HEK293 (cell line): ENCODE data around the gene TCERG1L.

ENCODE experiments used
- CTCF ChIA-PET: fragments of 350-600 bp; formaldehyde crosslinking; extraction: SDS; loops from one replicate; lab custom pipeline; 2021; ENCODE audit warnings: antibody characterized with exemption; lab: Yijun Ruan, JAX
- POLR2A ChIA-PET: fragments of 300-600 bp; formaldehyde crosslinking; extraction: SDS; loops from one replicate; lab custom pipeline; 2020; ENCODE audit warnings: antibody characterized with exemption, inconsistent platforms; lab: Yijun Ruan, JAX
- H3K27ac ChIP-seq: fragments of 200-500 bp; sonication (Bioruptor generic); 2 replicates; pipeline ENCODE4 v1.5.1; 2014; ENCODE audit warnings: low read depth, low read length, control low read depth, inconsistent platforms; ENCODE audit errors: extremely low read depth
- H3K36me3 ChIP-seq, 2 experiments: fragments of 200-500 bp in 1 of 2; sonication (Bioruptor generic) in 1 of 2; 1 replicate in 1 of 2; 2 replicates in 1 of 2; pipeline ENCODE4 v1.5.1; 2014 to 2017; ENCODE audit warnings: inconsistent platforms in 2 of 2, low read length in 2 of 2; ENCODE audit not compliant: control insufficient read depth in 2 of 2, insufficient read depth in 1 of 2
- H3K4me1 ChIP-seq: fragments of 200-500 bp; sonication (Bioruptor generic); 2 replicates; pipeline ENCODE4 v1.5.1; 2014; ENCODE audit warnings: mild to moderate bottlenecking, low read length, inconsistent platforms; ENCODE audit not compliant: control insufficient read depth, insufficient read depth
- H3K4me3 ChIP-seq: 2 replicates; pipeline ENCODE4 v1.5.1; 2011; ENCODE audit warnings: low read depth, mild to moderate bottlenecking, control low read depth, low read length, moderate library complexity
- H3K9me3 ChIP-seq: fragments of 200-500 bp; sonication (Bioruptor generic); 2 replicates; pipeline ENCODE4 v1.5.1; 2014; ENCODE audit warnings: low read depth, low read length, inconsistent platforms; ENCODE audit not compliant: control insufficient read depth, insufficient read depth
- ATF2 ChIP-seq: fragments of 450-650 bp; formaldehyde crosslinking; IDR thresholded peaks from 2 replicates; pipeline ENCODE4 v1.5.1; 2016; ENCODE audit warnings: missing biosample characterization, missing genetic modification characterization, low read depth
- GLIS2 ChIP-seq: fragments of 450-650 bp; formaldehyde crosslinking; IDR thresholded peaks from 2 replicates; pipeline ENCODE4 v1.5.1; 2016; ENCODE audit warnings: missing biosample characterization, missing genetic modification characterization
- REPIN1 ChIP-seq: fragments of 450-650 bp; formaldehyde crosslinking; IDR thresholded peaks from 2 replicates; pipeline ENCODE4 v1.5.1; 2017; ENCODE audit warnings: missing biosample characterization, missing genetic modification characterization, low read depth
- SETDB1 ChIP-seq: IDR thresholded peaks from one replicate; pipeline ENCODE4 v1.6.1; 2017; ENCODE audit warnings: mild to moderate bottlenecking, low read length, moderate library complexity, mixed read lengths; ENCODE audit not compliant: insufficient read length
- TCF7L2 ChIP-seq: IDR thresholded peaks from 2 replicates; pipeline ENCODE4 v1.6.1; 2011; ENCODE audit warnings: low read depth, mild to moderate bottlenecking, inconsistent platforms, low read length, moderate library complexity, borderline replicate concordance
- ZBTB1 ChIP-seq: fragments of 450-650 bp; formaldehyde crosslinking; IDR thresholded peaks from 2 replicates; pipeline ENCODE4 v1.5.1; 2016; ENCODE audit warnings: missing biosample characterization, missing genetic modification characterization
- ZBTB11 ChIP-seq: fragments of 450-650 bp; formaldehyde crosslinking; conservative IDR thresholded peaks from 2 replicates; pipeline ENCODE4 v1.5.1; 2016; ENCODE audit warnings: low read depth, missing biosample characterization, missing genetic modification characterization
- ZEB2 ChIP-seq: fragments of 450-650 bp; formaldehyde crosslinking; IDR thresholded peaks from 2 replicates; pipeline ENCODE4 v1.5.1; 2016; ENCODE audit warnings: missing biosample characterization, missing genetic modification characterization
- ZNF114 ChIP-seq: fragments of 450-650 bp; formaldehyde crosslinking; IDR thresholded peaks from 2 replicates; pipeline ENCODE4 v1.5.0; 2017; ENCODE audit warnings: missing biosample characterization, missing genetic modification characterization
- ZNF132 ChIP-seq: fragments of 450-650 bp; formaldehyde crosslinking; IDR thresholded peaks from 2 replicates; pipeline ENCODE4 v1.5.1; 2017; ENCODE audit warnings: missing biosample characterization, missing genetic modification characterization, borderline replicate concordance
- ZNF221 ChIP-seq: fragments of 450-650 bp; formaldehyde crosslinking; IDR thresholded peaks from 2 replicates; pipeline ENCODE4 v1.5.1; 2017; ENCODE audit warnings: missing biosample characterization, missing genetic modification characterization, borderline replicate concordance
- ZNF223 ChIP-seq: fragments of 450-650 bp; formaldehyde crosslinking; IDR thresholded peaks from 2 replicates; pipeline ENCODE4 v1.5.1; 2016; ENCODE audit warnings: missing biosample characterization, missing genetic modification characterization
- ZNF23 ChIP-seq: fragments of 450-650 bp; formaldehyde crosslinking; IDR thresholded peaks from 2 replicates; pipeline ENCODE4 v1.5.1; 2016; ENCODE audit warnings: missing biosample characterization, missing genetic modification characterization, borderline replicate concordance
- ZNF266 ChIP-seq: fragments of 450-650 bp; formaldehyde crosslinking; IDR thresholded peaks from 2 replicates; pipeline ENCODE4 v1.5.1; 2016; ENCODE audit warnings: missing biosample characterization, missing genetic modification characterization, low read depth
- ZNF274 ChIP-seq, 2 experiments: fragments of 200-500 bp in 1 of 2; fragments of 450-650 bp in 1 of 2; sonication (Bioruptor generic) in 1 of 2; formaldehyde crosslinking in 1 of 2; IDR thresholded peaks; 2 replicates each; pipeline versions ENCODE4 v1.5.1 to v1.6.1; 2014 to 2016; ENCODE audit warnings: borderline replicate concordance in 1 of 2, inconsistent platforms in 1 of 2, low read length in 1 of 2, missing biosample characterization in 1 of 2, missing genetic modification characterization in 1 of 2
- ZNF280D ChIP-seq: fragments of 450-650 bp; formaldehyde crosslinking; IDR thresholded peaks from 2 replicates; pipeline ENCODE4 v1.5.1; 2016; ENCODE audit warnings: missing biosample characterization, missing genetic modification characterization
- ZNF362 ChIP-seq: fragments of 450-650 bp; formaldehyde crosslinking; IDR thresholded peaks from 2 replicates; pipeline ENCODE4 v1.5.1; 2016; ENCODE audit warnings: missing biosample characterization, missing genetic modification characterization
- ZNF398 ChIP-seq: fragments of 450-650 bp; formaldehyde crosslinking; IDR thresholded peaks from 2 replicates; pipeline ENCODE4 v1.5.1; 2017; ENCODE audit warnings: missing biosample characterization, missing genetic modification characterization
- ZNF544 ChIP-seq: fragments of 450-650 bp; formaldehyde crosslinking; IDR thresholded peaks from 2 replicates; pipeline ENCODE4 v1.5.0; 2017; ENCODE audit warnings: missing biosample characterization, missing genetic modification characterization
- ZNF600 ChIP-seq: fragments of 450-650 bp; formaldehyde crosslinking; IDR thresholded peaks from 2 replicates; pipeline ENCODE4 v1.5.1; 2016; ENCODE audit warnings: missing biosample characterization, missing genetic modification characterization
- ZNF623 ChIP-seq: fragments of 450-650 bp; formaldehyde crosslinking; IDR thresholded peaks from 2 replicates; pipeline ENCODE4 v1.5.1; 2016; ENCODE audit warnings: missing biosample characterization, missing genetic modification characterization
- ZNF654 ChIP-seq: fragments of 450-650 bp; formaldehyde crosslinking; IDR thresholded peaks from 2 replicates; pipeline ENCODE4 v1.5.1; 2016; ENCODE audit warnings: low read depth, missing biosample characterization, missing genetic modification characterization
- ZNF660 ChIP-seq: fragments of 450-650 bp; IDR thresholded peaks from 2 replicates; pipeline ENCODE4 v1.5.1; 2018; ENCODE audit warnings: missing biosample characterization, mild to moderate bottlenecking, missing genetic modification characterization
- ZSCAN5A ChIP-seq: fragments of 450-650 bp; formaldehyde crosslinking; IDR thresholded peaks from 2 replicates; pipeline ENCODE4 v1.5.1; 2016; ENCODE audit warnings: missing biosample characterization, missing genetic modification characterization

The TCERG1L gene

GRCh38 chr10:131279516-131279915 is 32.0 kb downstream of the TCERG1L start:
- H3K9me3 ChIP-seq = no peaks in the 10 kb centered on the region
- ChIA-PET CTCF (no interaction called here), POLR2A (no interaction called here)
- TF ChIP-seq ZNF274 (IDR thresholded peaks at IDR 0.05; ENCODE audit: low read length) (no peak), ZNF274 (tag by site-specific recombination; IDR thresholded peaks at IDR 0.05; ENCODE audit: borderline replicate concordance) (no peak), SETDB1 (no peak), ZNF398 (tag by site-specific recombination) (no peak), TCF7L2 (no peak), ATF2 (tag by site-specific recombination) (no peak), ZBTB1 (tag by site-specific recombination) (no peak), ZNF600 (tag by site-specific recombination) (no peak), ZNF623 (no peak), ZNF223 (tag by site-specific recombination) (no peak), ZNF654 (tag by site-specific recombination) (no peak), ZNF544 (tag by site-specific recombination) (no peak), GLIS2 (tag by site-specific recombination) (no peak), ZNF660 (tag by site-specific recombination) (no peak)
- H3K4me3 ChIP-seq = no peak overlapping the region
- H3K36me3 ChIP-seq = no peaks in the 10 kb centered on the region
- H3K27ac ChIP-seq = no peak overlapping the region
- H3K4me1 ChIP-seq = no peaks in the 10 kb centered on the region

- ChIA-PET CTCF (no interaction called here), POLR2A (no interaction called here)
- no peak overlapping the region for H3K27ac ChIP-seq
- H3K4me3 ChIP-seq = no peak overlapping the region
- no peaks in the 10 kb centered on the region for H3K9me3 ChIP-seq
- no peaks in the 10 kb centered on the region for H3K4me1 ChIP-seq
- no peaks in the 10 kb centered on the region for H3K36me3 ChIP-seq
- no peak for TF ChIP-seq ZSCAN5A
- TF ChIP-seq ZNF132 (tag by site-specific recombination) = no peak
- no peak for TF ChIP-seq ZNF23 (tag by site-specific recombination)
- no peak for TF ChIP-seq ZNF280D
- TF ChIP-seq ZNF362 = no peak
- no peak for TF ChIP-seq ZNF221 (tag by site-specific recombination)
- TF ChIP-seq ZNF114 = no peak
- TF ChIP-seq ZNF266 = no peak
- no peak for TF ChIP-seq ZBTB11
- TF ChIP-seq REPIN1 (tag by site-specific recombination) = no peak
- no peak for TF ChIP-seq ZEB2 (tag by site-specific recombination)
Measured at GRCh38 chr10:131277969-131278368, 33.6 kb downstream of the TCERG1L start.
